IMR-90 (cell line): ENCODE measurements around the gene XKR7.

Experiments used
- CHD1 ChIP-seq: IDR thresholded peaks from 2 replicates; pipeline ENCODE4 v1.6.1; 2012; ENCODE audit warnings: low read depth, low read length, improper control_type of control experiment
- FOS ChIP-seq: fragments of 150-350 bp; IDR thresholded peaks from 2 replicates; pipeline ENCODE4 v1.6.1; 2016; ENCODE audit warnings: low read depth, low read length
- MAZ ChIP-seq: IDR thresholded peaks from 2 replicates; pipeline ENCODE4 v1.6.1; 2012; ENCODE audit warnings: low read depth, mild to moderate bottlenecking, low read length, improper control_type of control experiment, moderate library complexity, borderline replicate concordance
- POLR2A ChIP-seq: IDR thresholded peaks from 2 replicates; pipeline ENCODE4 v1.6.1; 2012; ENCODE audit warnings: mild to moderate bottlenecking, low read depth, low read length
- RAD21 ChIP-seq: IDR thresholded peaks from 2 replicates; pipeline ENCODE4 v1.6.1; 2012; ENCODE audit warnings: low read length, improper control_type of control experiment
- RCOR1 ChIP-seq: IDR thresholded peaks from 2 replicates; pipeline ENCODE4 v1.6.1; 2012; ENCODE audit warnings: mild to moderate bottlenecking, low read length, improper control_type of control experiment; ENCODE audit not compliant: insufficient replicate concordance
- RFX5 ChIP-seq: IDR thresholded peaks from 2 replicates; pipeline ENCODE4 v1.8.0; 2012; ENCODE audit warnings: low read depth, mild to moderate bottlenecking, low read length, moderate library complexity
- TF ChIP-seq, protein P1 (sequence below): conservative IDR thresholded peaks from 2 replicates; pipeline ENCODE4 v1.5.1; 2012; ENCODE audit warnings: mild to moderate bottlenecking, low read depth, low read length, improper control_type of control experiment
- TF ChIP-seq, protein P2 (sequence below): fragments of 150-350 bp; IDR thresholded peaks from 2 replicates; pipeline ENCODE4 v1.6.1; 2016; ENCODE audit warnings: low read depth, mild to moderate bottlenecking, low read length, moderate library complexity, borderline replicate concordance

- TF ChIP-seq, protein P1, sequence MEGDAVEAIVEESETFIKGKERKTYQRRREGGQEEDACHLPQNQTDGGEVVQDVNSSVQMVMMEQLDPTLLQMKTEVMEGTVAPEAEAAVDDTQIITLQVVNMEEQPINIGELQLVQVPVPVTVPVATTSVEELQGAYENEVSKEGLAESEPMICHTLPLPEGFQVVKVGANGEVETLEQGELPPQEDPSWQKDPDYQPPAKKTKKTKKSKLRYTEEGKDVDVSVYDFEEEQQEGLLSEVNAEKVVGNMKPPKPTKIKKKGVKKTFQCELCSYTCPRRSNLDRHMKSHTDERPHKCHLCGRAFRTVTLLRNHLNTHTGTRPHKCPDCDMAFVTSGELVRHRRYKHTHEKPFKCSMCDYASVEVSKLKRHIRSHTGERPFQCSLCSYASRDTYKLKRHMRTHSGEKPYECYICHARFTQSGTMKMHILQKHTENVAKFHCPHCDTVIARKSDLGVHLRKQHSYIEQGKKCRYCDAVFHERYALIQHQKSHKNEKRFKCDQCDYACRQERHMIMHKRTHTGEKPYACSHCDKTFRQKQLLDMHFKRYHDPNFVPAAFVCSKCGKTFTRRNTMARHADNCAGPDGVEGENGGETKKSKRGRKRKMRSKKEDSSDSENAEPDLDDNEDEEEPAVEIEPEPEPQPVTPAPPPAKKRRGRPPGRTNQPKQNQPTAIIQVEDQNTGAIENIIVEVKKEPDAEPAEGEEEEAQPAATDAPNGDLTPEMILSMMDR, result no peak
- TF ChIP-seq CHD1 (no peak), POLR2A (no peak), MAZ (no peak), RFX5 (no peak), RAD21 (no peak), RCOR1 (no peak), FOS (no peak)
- TF ChIP-seq, protein P2, sequence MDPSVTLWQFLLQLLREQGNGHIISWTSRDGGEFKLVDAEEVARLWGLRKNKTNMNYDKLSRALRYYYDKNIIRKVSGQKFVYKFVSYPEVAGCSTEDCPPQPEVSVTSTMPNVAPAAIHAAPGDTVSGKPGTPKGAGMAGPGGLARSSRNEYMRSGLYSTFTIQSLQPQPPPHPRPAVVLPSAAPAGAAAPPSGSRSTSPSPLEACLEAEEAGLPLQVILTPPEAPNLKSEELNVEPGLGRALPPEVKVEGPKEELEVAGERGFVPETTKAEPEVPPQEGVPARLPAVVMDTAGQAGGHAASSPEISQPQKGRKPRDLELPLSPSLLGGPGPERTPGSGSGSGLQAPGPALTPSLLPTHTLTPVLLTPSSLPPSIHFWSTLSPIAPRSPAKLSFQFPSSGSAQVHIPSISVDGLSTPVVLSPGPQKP, result no peak
Observed at GRCh38 chr20:31926493-31926892, 41.5 kb upstream of the XKR7 start.
